Measurements from ENCODE around the gene ZBTB9.

Gene ZBTB9

GRCh38 chr6:33433544-33434191 is 20.7 kb upstream of the ZBTB9 start:
- no peak for DNase-seq

- DNase-seq: no peak
These were observed 19.4 kb upstream of the ZBTB9 start for GRCh38 chr6:33434961-33435360.

GRCh38 chr6:33437666-33438065 is 16.7 kb upstream of the ZBTB9 start:
- DNase-seq: no peak

- DNase-seq: no peak
These were observed 15.3 kb upstream of the ZBTB9 start for GRCh38 chr6:33438978-33439594.

- DNase-seq: no peak
These were observed 14.3 kb upstream of the ZBTB9 start for GRCh38 chr6:33439956-33440648.

GRCh38 chr6:33440649-33441309 is 13.6 kb upstream of the ZBTB9 start:
- DNase-seq: no peak

GRCh38 chr6:33441457-33441856 is 12.9 kb upstream of the ZBTB9 start:
- DNase-seq: no peak

- no peak for DNase-seq
These were observed 12.1 kb upstream of the ZBTB9 start for GRCh38 chr6:33442283-33442682.

GRCh38 chr6:33443025-33443424 is 11.4 kb upstream of the ZBTB9 start:
- no peak for DNase-seq

GRCh38 chr6:33443619-33444504 is 10.5 kb upstream of the ZBTB9 start:
- DNase-seq: no peak

- DNase-seq: no peak
These were observed 9.2 kb upstream of the ZBTB9 start for GRCh38 chr6:33445119-33445603.

- DNase-seq: no peak
These were observed 8.0 kb upstream of the ZBTB9 start for GRCh38 chr6:33446356-33446755.

- DNase-seq: no peak
These were observed 3.9 kb upstream of the ZBTB9 start for GRCh38 chr6:33450434-33450833.

- DNase-seq: no peak
These were observed 2.8 kb upstream of the ZBTB9 start for GRCh38 chr6:33451606-33452005.

GRCh38 chr6:33452496-33452895 is 1.9 kb upstream of the ZBTB9 start:
- DNase-seq: no peak

- DNase-seq: no peak
These were observed 875 bp upstream of the ZBTB9 start for GRCh38 chr6:33453393-33454008.

- DNase-seq: no peak
These were observed 675 bp downstream of the ZBTB9 start for GRCh38 chr6:33455051-33455450.

- DNase-seq: no peak
These were observed 1.8 kb downstream of the ZBTB9 start for GRCh38 chr6:33456156-33456555.

GRCh38 chr6:33458676-33459075 is 4.3 kb downstream of the ZBTB9 start:
- DNase-seq: no peak

- DNase-seq: no peak
These were observed 4.8 kb downstream of the ZBTB9 start for GRCh38 chr6:33459226-33459625.

GRCh38 chr6:33466075-33466735 is 11.8 kb downstream of the ZBTB9 start:
- DNase-seq: no peak

- DNase-seq: no peak
These were observed 12.7 kb downstream of the ZBTB9 start for GRCh38 chr6:33467091-33467490.
